Thyroid gland (tissue), 4 donors: ENCODE measurements around the gene RND2. TPM values are rescaled to one million over a fixed set of nuclear protein-coding genes. Genes with fewer than 3 reads are reported as not detected.
A peak's percentile ranks its signal among the peaks of the same experiment; 100 is the strongest.

Experiments
- DNase-seq, 2 donors: peaks; one replicate each; pipeline ENCODE4 v3.0.0-alpha.2; 2019
- H3K27ac ChIP-seq, 3 donors: fragments of 200-600 bp; sonication (generic); 1 replicate in 2 of 3; 2 replicates in 1 of 3; pipeline ENCODE4 v1.5.1; 2016 to 2019; ENCODE audit warnings: mild to moderate bottlenecking in 1 of 3, moderate library complexity in 1 of 3
- H3K27me3 ChIP-seq: fragments of 200-600 bp; sonication (generic); one replicate; pipeline ENCODE4 v1.5.1; 2019
- H3K36me3 ChIP-seq, 2 donors: fragments of 200-600 bp; sonication (generic); one replicate each; pipeline ENCODE4 v1.5.1; 2016 to 2019
- H3K4me1 ChIP-seq, 2 donors: fragments of 200-600 bp; sonication (generic); one replicate each; pipeline ENCODE4 v1.5.1; 2017 to 2019
- H3K4me3 ChIP-seq, 3 donors: fragments of 200-600 bp; sonication (generic); replicated peaks in 1 of 3; 1 replicate in 2 of 3; 2 replicates in 1 of 3; pipeline ENCODE4 v1.5.1; 2016; ENCODE audit warnings: mild to moderate bottlenecking in 1 of 3
- H3K9me3 ChIP-seq: fragments of 200-600 bp; sonication (generic); one replicate; pipeline ENCODE4 v1.5.1; 2017
- POLR2A ChIP-seq, 2 donors: fragments of 450-650 bp; IDR thresholded peaks; one replicate each; pipeline ENCODE4 v1.6.1; 2017; ENCODE audit warnings: antibody characterized with exemption in 2 of 2, mild to moderate bottlenecking in 2 of 2, moderate library complexity in 1 of 2
- WGBS, 2 donors: methylation state at CpG; one replicate each; pipeline ENCODE4 v1.1.5; 2017; 5-methylcytosine and 5-hydroxymethylcytosine counted together
- intact Hi-C: fragments of 100-400 bp; cut with DNase I; formaldehyde crosslinking; loops from one replicate; pipeline ENCODE4 v1.15.1; 2023
- total RNA-seq, 4 donors: library from RNA; depleted of rRNA; stranded (reverse); fragments of >200 nt; gene quantifications; one replicate each; pipeline ENCODE4 v1.2.3, GENCODE V29; 2016
- TF ChIP-seq, protein P1 (sequence below), 6 experiments: fragments of 200-600 bp in 3 of 6; fragments of 450-650 bp in 3 of 6; sonication (generic) in 3 of 6; IDR thresholded peaks; one replicate each; pipeline ENCODE4 v1.5.1; 2016 to 2019; ENCODE audit warnings: antibody characterized with exemption in 6 of 6, mild to moderate bottlenecking in 2 of 6, inconsistent platforms in 1 of 6, moderate library complexity in 1 of 6

RND2 gene
- total RNA-seq, 4 donors from 2014 or later = 5.2 to 14.8 (median 10.3) TPM

- Histone ChIP-seq H3K4me1 (peaks cover 6 to 37% of the 10 kb centered on the region in 2 donors), H3K9me3 (no peaks in the 10 kb centered on the region), H3K36me3 (peaks cover 11 to 27% of the 10 kb centered on the region in 2 donors), H3K27ac (peak overlapping the region in 1 of 3 donors; percentile 28), H3K4me3 (no peak overlapping the region), H3K27me3 (no peaks in the 10 kb centered on the region)
- 74 to 87% methylated on average over 15 of the region's 15 CpGs for WGBS, 2 donors
- TF ChIP-seq POLR2A (IDR thresholded peaks at IDR 0.05) = no peak
- TF ChIP-seq, protein P1, sequence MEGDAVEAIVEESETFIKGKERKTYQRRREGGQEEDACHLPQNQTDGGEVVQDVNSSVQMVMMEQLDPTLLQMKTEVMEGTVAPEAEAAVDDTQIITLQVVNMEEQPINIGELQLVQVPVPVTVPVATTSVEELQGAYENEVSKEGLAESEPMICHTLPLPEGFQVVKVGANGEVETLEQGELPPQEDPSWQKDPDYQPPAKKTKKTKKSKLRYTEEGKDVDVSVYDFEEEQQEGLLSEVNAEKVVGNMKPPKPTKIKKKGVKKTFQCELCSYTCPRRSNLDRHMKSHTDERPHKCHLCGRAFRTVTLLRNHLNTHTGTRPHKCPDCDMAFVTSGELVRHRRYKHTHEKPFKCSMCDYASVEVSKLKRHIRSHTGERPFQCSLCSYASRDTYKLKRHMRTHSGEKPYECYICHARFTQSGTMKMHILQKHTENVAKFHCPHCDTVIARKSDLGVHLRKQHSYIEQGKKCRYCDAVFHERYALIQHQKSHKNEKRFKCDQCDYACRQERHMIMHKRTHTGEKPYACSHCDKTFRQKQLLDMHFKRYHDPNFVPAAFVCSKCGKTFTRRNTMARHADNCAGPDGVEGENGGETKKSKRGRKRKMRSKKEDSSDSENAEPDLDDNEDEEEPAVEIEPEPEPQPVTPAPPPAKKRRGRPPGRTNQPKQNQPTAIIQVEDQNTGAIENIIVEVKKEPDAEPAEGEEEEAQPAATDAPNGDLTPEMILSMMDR (IDR thresholded peaks at IDR 0.05) = no peak
- no peak for DNase-seq
- intact Hi-C loops = loop anchor here (10.0 kb wide), 1 partner anchor 303 kb away; no protein-coding TSS in a partner anchor
Observed at GRCh38 chr17:43011728-43012472, 13.1 kb upstream of the RND2 start.

- Histone ChIP-seq H3K9me3 (no peaks in the 10 kb centered on the region), H3K4me3 (no peak overlapping the region), H3K27me3 (no peaks in the 10 kb centered on the region), H3K4me1 (peaks cover 0 to 33% of the 10 kb centered on the region in 2 donors), H3K27ac (no peak overlapping the region), H3K36me3 (peaks cover 11 to 36% of the 10 kb centered on the region in 2 donors)
- intact Hi-C loops = loop anchor here (10.0 kb wide), 1 partner anchor 302 kb away; no protein-coding TSS in a partner anchor
- 86 to 90% methylated on average over 5 to 8 of the region's 8 CpGs for WGBS, 2 donors
- no peak for TF ChIP-seq POLR2A (IDR thresholded peaks at IDR 0.05)
- TF ChIP-seq, protein P1 (IDR thresholded peaks at IDR 0.05) = no peak
- DNase-seq = no peak
Observed at GRCh38 chr17:43013296-43013695, 11.7 kb upstream of the RND2 start.

DNA sequence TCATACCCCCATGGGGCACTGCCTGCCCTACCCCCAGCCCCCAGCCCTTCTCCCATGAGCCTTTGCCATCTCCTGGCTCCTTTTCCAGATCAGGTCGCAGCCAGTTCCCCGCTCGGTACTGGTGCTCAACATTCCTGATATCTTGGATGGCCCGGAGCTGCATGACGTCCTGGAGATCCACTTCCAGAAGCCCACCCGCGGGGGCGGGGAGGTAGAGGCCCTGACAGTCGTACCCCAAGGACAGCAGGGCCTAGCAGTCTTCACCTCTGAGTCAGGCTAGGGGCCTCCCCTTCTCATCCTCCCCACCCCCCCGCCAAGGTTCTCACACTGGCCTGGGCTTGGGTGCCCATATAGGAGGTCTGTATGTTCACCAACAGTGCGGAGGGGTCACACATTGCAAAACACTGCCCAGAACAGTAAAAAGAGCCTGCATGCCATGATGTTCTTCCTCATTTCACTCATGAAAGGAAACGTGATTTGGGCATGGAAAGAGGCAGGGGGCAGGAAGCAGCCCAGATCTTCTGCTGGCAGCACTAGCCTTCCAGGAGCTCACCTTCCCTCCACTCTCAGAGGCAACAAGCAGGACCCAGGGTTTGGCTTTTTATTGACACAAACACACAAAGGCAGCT lies 10.9 kb upstream of the RND2 start:
- Histone ChIP-seq H3K9me3 (no peaks in the 10 kb centered on the region), H3K36me3 (peaks cover 11 to 37% of the 10 kb centered on the region in 2 donors), H3K4me1 (peaks cover 0 to 36% of the 10 kb centered on the region in 2 donors), H3K27me3 (no peaks in the 10 kb centered on the region), H3K4me3 (no peak overlapping the region), H3K27ac (peak overlapping the region in 1 of 3 donors; percentile 64)
- WGBS, 2 donors = 82 to 85% methylated on average over 12 of the region's 12 CpGs
- intact Hi-C loops = loop anchor here (10.0 kb wide), 1 partner anchor 301 kb away; no protein-coding TSS in a partner anchor
- TF ChIP-seq POLR2A (IDR thresholded peaks at IDR 0.05) = no peak
- TF ChIP-seq, protein P1 (IDR thresholded peaks at IDR 0.05) = no peak
- no peak for DNase-seq

- no peak for TF ChIP-seq POLR2A (IDR thresholded peaks at IDR 0.05)
- TF ChIP-seq, protein P1 (IDR thresholded peaks at IDR 0.05) = no peak
- Histone ChIP-seq H3K27ac (peak overlapping the region in 2 of 3 donors; percentile 49 to 64), H3K36me3 (peaks cover 11 to 37% of the 10 kb centered on the region in 2 donors), H3K27me3 (no peaks in the 10 kb centered on the region), H3K9me3 (no peaks in the 10 kb centered on the region), H3K4me1 (peaks cover 0 to 44% of the 10 kb centered on the region in 2 donors), H3K4me3 (no peak overlapping the region)
- intact Hi-C loops = loop anchor here (10.0 kb wide), 1 partner anchor 300 kb away; no protein-coding TSS in a partner anchor
- no peak for DNase-seq
- 74 to 85% methylated on average over 7 to 8 of the region's 8 CpGs for WGBS, 2 donors
Observed at GRCh38 chr17:43014649-43015542, 10.1 kb upstream of the RND2 start.
